HEK293 (cell line): ENCODE measurements around the gene CUL1.
A peak's percentile ranks its signal among the peaks of the same experiment; 100 is the strongest.

Experiments
- CTCF ChIA-PET: fragments of 350-600 bp; formaldehyde crosslinking; extraction: SDS; loops from one replicate; lab custom pipeline; 2021; ENCODE audit warnings: antibody characterized with exemption; lab: Yijun Ruan, JAX
- POLR2A ChIA-PET: fragments of 300-600 bp; formaldehyde crosslinking; extraction: SDS; loops from one replicate; lab custom pipeline; 2020; ENCODE audit warnings: antibody characterized with exemption, inconsistent platforms; lab: Yijun Ruan, JAX
- H3K27ac ChIP-seq: fragments of 200-500 bp; sonication (Bioruptor generic); 2 replicates; pipeline ENCODE4 v1.5.1; 2014; ENCODE audit warnings: low read depth, low read length, control low read depth, inconsistent platforms; ENCODE audit errors: extremely low read depth
- H3K36me3 ChIP-seq, 2 experiments: fragments of 200-500 bp in 1 of 2; sonication (Bioruptor generic) in 1 of 2; 1 replicate in 1 of 2; 2 replicates in 1 of 2; pipeline ENCODE4 v1.5.1; 2014 to 2017; ENCODE audit warnings: inconsistent platforms in 2 of 2, low read length in 2 of 2; ENCODE audit not compliant: control insufficient read depth in 2 of 2, insufficient read depth in 1 of 2
- H3K4me1 ChIP-seq: fragments of 200-500 bp; sonication (Bioruptor generic); 2 replicates; pipeline ENCODE4 v1.5.1; 2014; ENCODE audit warnings: mild to moderate bottlenecking, low read length, inconsistent platforms; ENCODE audit not compliant: control insufficient read depth, insufficient read depth
- H3K4me3 ChIP-seq: 2 replicates; pipeline ENCODE4 v1.5.1; 2011; ENCODE audit warnings: low read depth, mild to moderate bottlenecking, control low read depth, low read length, moderate library complexity
- H3K9me3 ChIP-seq: fragments of 200-500 bp; sonication (Bioruptor generic); 2 replicates; pipeline ENCODE4 v1.5.1; 2014; ENCODE audit warnings: low read depth, low read length, inconsistent platforms; ENCODE audit not compliant: control insufficient read depth, insufficient read depth
- BCL11B ChIP-seq: fragments of 450-650 bp; formaldehyde crosslinking; IDR thresholded peaks from 2 replicates; pipeline ENCODE4 v1.5.1; 2016; ENCODE audit warnings: low read depth, missing biosample characterization, missing genetic modification characterization
- GFI1B ChIP-seq: fragments of 450-650 bp; formaldehyde crosslinking; IDR thresholded peaks from 2 replicates; pipeline ENCODE4 v1.5.1; 2016; ENCODE audit warnings: missing biosample characterization, missing genetic modification characterization
- GLI2 ChIP-seq: fragments of 450-650 bp; formaldehyde crosslinking; IDR thresholded peaks from 2 replicates; pipeline ENCODE4; 2017; ENCODE audit warnings: missing biosample characterization, missing genetic modification characterization, low read depth, borderline replicate concordance
- KLF9 ChIP-seq: fragments of 450-650 bp; formaldehyde crosslinking; IDR thresholded peaks from 2 replicates; pipeline ENCODE4 v1.5.1; 2016; ENCODE audit warnings: missing biosample characterization, missing genetic modification characterization, low read depth
- SCRT1 ChIP-seq: fragments of 450-650 bp; formaldehyde crosslinking; IDR thresholded peaks from 2 replicates; pipeline ENCODE4 v1.5.1; 2016; ENCODE audit warnings: missing biosample characterization, missing genetic modification characterization, borderline replicate concordance
- TCF7L2 ChIP-seq: IDR thresholded peaks from 2 replicates; pipeline ENCODE4 v1.6.1; 2011; ENCODE audit warnings: low read depth, mild to moderate bottlenecking, inconsistent platforms, low read length, moderate library complexity, borderline replicate concordance
- ZBTB21 ChIP-seq: fragments of 450-650 bp; formaldehyde crosslinking; IDR thresholded peaks from 2 replicates; pipeline ENCODE4 v1.5.1; 2017; ENCODE audit warnings: missing biosample characterization, missing genetic modification characterization
- ZFHX2 ChIP-seq: fragments of 450-650 bp; formaldehyde crosslinking; conservative IDR thresholded peaks from 2 replicates; pipeline ENCODE4 v1.5.1; 2016; ENCODE audit warnings: missing biosample characterization, missing genetic modification characterization
- ZNF114 ChIP-seq: fragments of 450-650 bp; formaldehyde crosslinking; IDR thresholded peaks from 2 replicates; pipeline ENCODE4 v1.5.0; 2017; ENCODE audit warnings: missing biosample characterization, missing genetic modification characterization
- ZNF211 ChIP-seq: fragments of 450-650 bp; formaldehyde crosslinking; IDR thresholded peaks from 2 replicates; pipeline ENCODE4 v1.5.1; 2016; ENCODE audit warnings: low read depth, missing biosample characterization, missing genetic modification characterization
- ZNF248 ChIP-seq: fragments of 450-650 bp; formaldehyde crosslinking; IDR thresholded peaks from 2 replicates; pipeline ENCODE4 v1.5.1; 2017; ENCODE audit warnings: missing biosample characterization, missing genetic modification characterization
- ZNF274 ChIP-seq, 2 experiments: fragments of 200-500 bp in 1 of 2; fragments of 450-650 bp in 1 of 2; sonication (Bioruptor generic) in 1 of 2; formaldehyde crosslinking in 1 of 2; IDR thresholded peaks; 2 replicates each; pipeline versions ENCODE4 v1.5.1 to v1.6.1; 2014 to 2016; ENCODE audit warnings: borderline replicate concordance in 1 of 2, inconsistent platforms in 1 of 2, low read length in 1 of 2, missing biosample characterization in 1 of 2, missing genetic modification characterization in 1 of 2
- ZNF302 ChIP-seq: fragments of 450-650 bp; formaldehyde crosslinking; IDR thresholded peaks from 2 replicates; pipeline ENCODE4 v1.5.1; 2016; ENCODE audit warnings: missing biosample characterization, missing genetic modification characterization, low read depth
- ZNF335 ChIP-seq: fragments of 450-650 bp; formaldehyde crosslinking; conservative IDR thresholded peaks from 2 replicates; pipeline ENCODE4 v1.5.1; 2016; ENCODE audit warnings: missing biosample characterization, missing genetic modification characterization
- ZNF391 ChIP-seq: fragments of 450-650 bp; formaldehyde crosslinking; IDR thresholded peaks from 2 replicates; pipeline ENCODE4 v1.5.1; 2016; ENCODE audit warnings: low read depth, missing biosample characterization, missing genetic modification characterization, borderline replicate concordance
- ZNF473 ChIP-seq: fragments of 450-650 bp; formaldehyde crosslinking; IDR thresholded peaks from 2 replicates; pipeline ENCODE4 v1.5.1; 2017; ENCODE audit warnings: missing biosample characterization, missing genetic modification characterization
- ZNF501 ChIP-seq: fragments of 450-650 bp; formaldehyde crosslinking; IDR thresholded peaks from 2 replicates; pipeline ENCODE4 v1.5.1; 2016; ENCODE audit warnings: missing biosample characterization, missing genetic modification characterization
- ZNF521 ChIP-seq: fragments of 450-650 bp; formaldehyde crosslinking; IDR thresholded peaks from 2 replicates; pipeline ENCODE4 v1.5.1; 2017; ENCODE audit warnings: missing biosample characterization, mild to moderate bottlenecking, missing genetic modification characterization
- ZNF555 ChIP-seq: fragments of 450-650 bp; formaldehyde crosslinking; conservative IDR thresholded peaks from 2 replicates; pipeline ENCODE4 v1.5.1; 2017; ENCODE audit warnings: missing biosample characterization, mild to moderate bottlenecking, missing genetic modification characterization, inconsistent platforms
- ZNF561 ChIP-seq: fragments of 450-650 bp; IDR thresholded peaks from 2 replicates; pipeline ENCODE4 v1.5.1; 2018; ENCODE audit warnings: missing biosample characterization, missing genetic modification characterization, borderline replicate concordance
- ZNF571 ChIP-seq: fragments of 450-650 bp; formaldehyde crosslinking; IDR thresholded peaks from 2 replicates; pipeline ENCODE4 v1.5.0; 2017; ENCODE audit warnings: missing biosample characterization, missing genetic modification characterization
- TF ChIP-seq, protein P1 (sequence below): fragments of 450-650 bp; formaldehyde crosslinking; IDR thresholded peaks from 2 replicates; pipeline ENCODE4 v1.5.1; 2016; ENCODE audit warnings: missing biosample characterization, missing genetic modification characterization
- TF ChIP-seq, protein P2 (sequence below): fragments of 450-650 bp; formaldehyde crosslinking; IDR thresholded peaks from 2 replicates; pipeline ENCODE4; 2016; ENCODE audit warnings: missing biosample characterization, missing genetic modification characterization
- TF ChIP-seq, protein P3 (sequence below): fragments of 450-650 bp; formaldehyde crosslinking; IDR thresholded peaks from 2 replicates; pipeline ENCODE4 v1.5.1; 2016; ENCODE audit warnings: missing biosample characterization, missing genetic modification characterization
- TF ChIP-seq, protein P4 (sequence below): fragments of 450-650 bp; formaldehyde crosslinking; IDR thresholded peaks from 2 replicates; pipeline ENCODE4 v1.5.1; 2016; ENCODE audit warnings: missing biosample characterization, missing genetic modification characterization
- TF ChIP-seq, protein P5 (sequence below): fragments of 450-650 bp; IDR thresholded peaks from 2 replicates; pipeline ENCODE4 v1.5.1; 2018; ENCODE audit warnings: missing biosample characterization, mild to moderate bottlenecking, missing genetic modification characterization

Gene CUL1

DNA sequence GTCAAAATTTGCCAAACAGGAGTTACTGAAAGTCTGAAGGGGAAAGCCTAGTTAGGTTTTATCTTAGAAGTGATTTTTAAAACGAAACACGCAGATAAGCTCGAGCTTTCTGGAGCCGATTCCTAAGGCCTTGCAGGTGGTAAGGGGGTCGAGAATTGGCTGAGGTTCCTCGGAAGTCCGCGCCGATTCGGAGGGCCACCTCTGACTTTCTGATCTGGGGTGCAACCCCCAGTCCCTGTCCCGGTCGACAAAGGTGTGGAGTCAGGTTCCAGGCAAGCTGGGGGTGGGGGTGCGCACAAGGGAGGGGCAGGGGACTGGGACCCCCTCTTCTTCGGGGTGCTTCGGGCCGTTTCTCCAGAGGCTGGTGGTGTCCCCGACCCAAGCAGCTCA, 701 bp upstream of the CUL1 start (continued):
- TF ChIP-seq ZNF521 (tag by site-specific recombination) (no peak), ZNF302 (tag by site-specific recombination) (no peak), ZBTB21 (no peak), ZNF391 (tag by site-specific recombination) (no peak), TCF7L2 (no peak), ZNF274 (IDR thresholded peaks at IDR 0.05; ENCODE audit: low read length) (no peak), ZNF274 (tag by site-specific recombination; IDR thresholded peaks at IDR 0.05; ENCODE audit: borderline replicate concordance) (no peak), ZNF248 (tag by site-specific recombination) (no peak)
- TF ChIP-seq, protein P1, sequence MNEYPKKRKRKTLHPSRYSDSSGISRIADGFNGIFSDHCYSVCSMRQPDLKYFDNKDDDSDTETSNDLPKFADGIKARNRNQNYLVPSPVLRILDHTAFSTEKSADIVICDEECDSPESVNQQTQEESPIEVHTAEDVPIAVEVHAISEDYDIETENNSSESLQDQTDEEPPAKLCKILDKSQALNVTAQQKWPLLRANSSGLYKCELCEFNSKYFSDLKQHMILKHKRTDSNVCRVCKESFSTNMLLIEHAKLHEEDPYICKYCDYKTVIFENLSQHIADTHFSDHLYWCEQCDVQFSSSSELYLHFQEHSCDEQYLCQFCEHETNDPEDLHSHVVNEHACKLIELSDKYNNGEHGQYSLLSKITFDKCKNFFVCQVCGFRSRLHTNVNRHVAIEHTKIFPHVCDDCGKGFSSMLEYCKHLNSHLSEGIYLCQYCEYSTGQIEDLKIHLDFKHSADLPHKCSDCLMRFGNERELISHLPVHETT (tag by site-specific recombination): no peak
- TF ChIP-seq, protein P2, sequence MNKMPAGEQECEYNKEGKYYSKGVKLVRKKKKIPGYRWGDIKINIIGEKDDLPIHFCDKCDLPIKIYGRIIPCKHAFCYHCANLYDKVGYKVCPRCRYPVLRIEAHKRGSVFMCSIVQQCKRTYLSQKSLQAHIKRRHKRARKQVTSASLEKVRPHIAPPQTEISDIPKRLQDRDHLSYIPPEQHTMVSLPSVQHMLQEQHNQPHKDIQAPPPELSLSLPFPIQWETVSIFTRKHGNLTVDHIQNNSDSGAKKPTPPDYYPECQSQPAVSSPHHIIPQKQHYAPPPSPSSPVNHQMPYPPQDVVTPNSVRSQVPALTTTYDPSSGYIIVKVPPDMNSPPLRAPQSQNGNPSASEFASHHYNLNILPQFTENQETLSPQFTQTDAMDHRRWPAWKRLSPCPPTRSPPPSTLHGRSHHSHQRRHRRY (tag by site-specific recombination): no peak
- TF ChIP-seq, protein P3, sequence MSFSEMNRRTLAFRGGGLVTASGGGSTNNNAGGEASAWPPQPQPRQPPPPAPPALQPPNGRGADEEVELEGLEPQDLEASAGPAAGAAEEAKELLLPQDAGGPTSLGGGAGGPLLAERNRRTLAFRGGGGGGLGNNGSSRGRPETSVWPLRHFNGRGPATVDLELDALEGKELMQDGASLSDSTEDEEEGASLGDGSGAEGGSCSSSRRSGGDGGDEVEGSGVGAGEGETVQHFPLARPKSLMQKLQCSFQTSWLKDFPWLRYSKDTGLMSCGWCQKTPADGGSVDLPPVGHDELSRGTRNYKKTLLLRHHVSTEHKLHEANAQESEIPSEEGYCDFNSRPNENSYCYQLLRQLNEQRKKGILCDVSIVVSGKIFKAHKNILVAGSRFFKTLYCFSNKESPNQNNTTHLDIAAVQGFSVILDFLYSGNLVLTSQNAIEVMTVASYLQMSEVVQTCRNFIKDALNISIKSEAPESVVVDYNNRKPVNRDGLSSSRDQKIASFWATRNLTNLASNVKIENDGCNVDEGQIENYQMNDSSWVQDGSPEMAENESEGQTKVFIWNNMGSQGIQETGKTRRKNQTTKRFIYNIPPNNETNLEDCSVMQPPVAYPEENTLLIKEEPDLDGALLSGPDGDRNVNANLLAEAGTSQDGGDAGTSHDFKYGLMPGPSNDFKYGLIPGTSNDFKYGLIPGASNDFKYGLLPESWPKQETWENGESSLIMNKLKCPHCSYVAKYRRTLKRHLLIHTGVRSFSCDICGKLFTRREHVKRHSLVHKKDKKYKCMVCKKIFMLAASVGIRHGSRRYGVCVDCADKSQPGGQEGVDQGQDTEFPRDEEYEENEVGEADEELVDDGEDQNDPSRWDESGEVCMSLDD: peak; percentile 92

DNA sequence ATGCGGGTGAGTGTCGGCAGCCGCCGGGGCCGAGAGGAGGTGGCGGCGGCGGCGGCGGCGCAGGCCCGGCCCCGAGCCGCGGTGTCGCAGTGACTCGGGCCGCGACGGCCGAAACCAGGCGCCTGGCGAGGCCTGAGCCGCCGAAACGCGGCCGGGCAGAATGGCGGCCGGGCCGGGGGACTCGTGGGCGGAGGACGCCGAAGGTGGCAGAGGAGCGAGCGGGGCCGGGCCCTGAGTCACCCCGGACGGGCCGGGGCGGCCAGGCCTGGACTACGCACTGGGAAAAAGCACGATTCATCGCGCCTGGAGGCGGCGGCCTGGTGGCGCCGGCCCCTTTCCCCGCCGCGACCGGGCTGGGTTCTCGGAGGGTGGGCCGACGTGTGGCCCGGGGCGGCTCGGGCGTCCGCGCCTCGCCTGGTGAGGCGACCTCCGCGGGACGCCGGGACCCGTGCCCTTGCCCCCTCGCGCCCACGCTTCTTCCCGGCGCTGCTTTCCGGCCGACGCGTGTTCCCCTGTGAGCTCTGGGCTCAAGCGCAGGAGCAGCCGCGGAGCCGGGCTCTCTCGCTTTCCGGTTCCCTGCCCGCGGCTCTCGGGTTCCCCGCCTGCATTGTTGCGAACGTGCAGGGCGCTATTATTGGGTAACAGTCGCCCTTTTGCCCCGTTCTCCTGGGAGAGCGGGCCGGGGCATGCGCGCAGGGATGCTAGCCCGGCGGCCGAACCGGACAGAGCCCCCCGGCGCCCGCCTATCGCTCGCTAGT, 500 bp downstream of the CUL1 start:
- CTCF ChIA-PET: interaction anchor here (0.6 to 0.8 kb wide), 3 partner anchors 33 to 184 kb away, joined by 3 to 4 read pairs (median 3); no protein-coding TSS in a partner anchor
- POLR2A ChIA-PET: interaction anchor here (0.7 to 2.0 kb wide), 9 partner anchors 13 to 242 kb away, joined by 3 to 10 read pairs (median 4); no protein-coding TSS in a partner anchor
- H3K9me3 ChIP-seq: no peaks in the 10 kb centered on the region
- H3K4me3 ChIP-seq: peak overlapping the region; percentile 79
- H3K36me3 ChIP-seq: no peaks in the 10 kb centered on the region
- H3K4me1 ChIP-seq: peaks cover 14% of the 10 kb centered on the region; the same call in 1 of the 2 replicates
- peak overlapping the region; percentile 93 for H3K27ac ChIP-seq
- TF ChIP-seq ZFHX2 (tag by site-specific recombination): peak; percentile 55
- no peak for TF ChIP-seq SCRT1 (tag by site-specific recombination)
- TF ChIP-seq ZNF561: peak; percentile 19; the same call in 1 of the 2 replicates
- no peak for TF ChIP-seq ZNF211 (tag by site-specific recombination)
- TF ChIP-seq ZNF501: 0 out of 2 replicates have a peak, but pooled peaks have one; percentile 22
- TF ChIP-seq GLI2: no peak
- no peak for TF ChIP-seq ZNF473 (tag by site-specific recombination)
- TF ChIP-seq ZNF114 (tag by site-specific recombination): no peak
- no peak for TF ChIP-seq ZNF555 (tag by site-specific recombination)
- no peak for TF ChIP-seq ZNF571 (tag by site-specific recombination)
- no peak for TF ChIP-seq GFI1B (tag by site-specific recombination)
- TF ChIP-seq, protein P4, sequence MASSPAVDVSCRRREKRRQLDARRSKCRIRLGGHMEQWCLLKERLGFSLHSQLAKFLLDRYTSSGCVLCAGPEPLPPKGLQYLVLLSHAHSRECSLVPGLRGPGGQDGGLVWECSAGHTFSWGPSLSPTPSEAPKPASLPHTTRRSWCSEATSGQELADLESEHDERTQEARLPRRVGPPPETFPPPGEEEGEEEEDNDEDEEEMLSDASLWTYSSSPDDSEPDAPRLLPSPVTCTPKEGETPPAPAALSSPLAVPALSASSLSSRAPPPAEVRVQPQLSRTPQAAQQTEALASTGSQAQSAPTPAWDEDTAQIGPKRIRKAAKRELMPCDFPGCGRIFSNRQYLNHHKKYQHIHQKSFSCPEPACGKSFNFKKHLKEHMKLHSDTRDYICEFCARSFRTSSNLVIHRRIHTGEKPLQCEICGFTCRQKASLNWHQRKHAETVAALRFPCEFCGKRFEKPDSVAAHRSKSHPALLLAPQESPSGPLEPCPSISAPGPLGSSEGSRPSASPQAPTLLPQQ: no peak
- no peak for TF ChIP-seq BCL11B (tag by site-specific recombination)
- TF ChIP-seq, protein P5, sequence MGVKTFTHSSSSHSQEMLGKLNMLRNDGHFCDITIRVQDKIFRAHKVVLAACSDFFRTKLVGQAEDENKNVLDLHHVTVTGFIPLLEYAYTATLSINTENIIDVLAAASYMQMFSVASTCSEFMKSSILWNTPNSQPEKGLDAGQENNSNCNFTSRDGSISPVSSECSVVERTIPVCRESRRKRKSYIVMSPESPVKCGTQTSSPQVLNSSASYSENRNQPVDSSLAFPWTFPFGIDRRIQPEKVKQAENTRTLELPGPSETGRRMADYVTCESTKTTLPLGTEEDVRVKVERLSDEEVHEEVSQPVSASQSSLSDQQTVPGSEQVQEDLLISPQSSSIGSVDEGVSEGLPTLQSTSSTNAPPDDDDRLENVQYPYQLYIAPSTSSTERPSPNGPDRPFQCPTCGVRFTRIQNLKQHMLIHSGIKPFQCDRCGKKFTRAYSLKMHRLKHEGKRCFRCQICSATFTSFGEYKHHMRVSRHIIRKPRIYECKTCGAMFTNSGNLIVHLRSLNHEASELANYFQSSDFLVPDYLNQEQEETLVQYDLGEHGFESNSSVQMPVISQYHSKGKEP (tag by site-specific recombination): no peak
- 0 out of 2 replicates have a peak, but pooled peaks have one; percentile 3 for TF ChIP-seq KLF9 (tag by site-specific recombination)
- peak; percentile 65 for TF ChIP-seq ZNF335 (tag by site-specific recombination)
